C4-2B (cell line): ENCODE results near the gene ZBTB20.

Experiments
- CTCF ChIP-seq: fragments of 450-650 bp; conservative IDR thresholded peaks from 2 replicates; pipeline ENCODE4 v1.5.1; 2017; ENCODE audit warnings: mild to moderate bottlenecking
- ZFX ChIP-seq: fragments of 450-650 bp; IDR thresholded peaks from 2 replicates; pipeline ENCODE4 v1.6.1; 2017

GRCh38 chr3:114405202-114405990, 741.7 kb downstream of the ZBTB20 start:
- TF ChIP-seq CTCF (no peak), ZFX (no peak)
